Stimulated activated CD8-positive, alpha-beta memory T cell treated with anti-CD3 and anti-CD28 coated beads, Interleukin-12 subunit alpha, Interleukin-12 subunit beta, amount 100 ng/mL, for 4 hours (primary cell): ENCODE results near the gene COPRS.
A peak's percentile ranks its signal among the peaks of the same experiment; 100 is the strongest.

Source experiments
- DNase-seq: peaks from one replicate; pipeline ENCODE4 v3.0.0-alpha.2; 2020; ENCODE audit warnings: low read depth

Gene COPRS, protein sequence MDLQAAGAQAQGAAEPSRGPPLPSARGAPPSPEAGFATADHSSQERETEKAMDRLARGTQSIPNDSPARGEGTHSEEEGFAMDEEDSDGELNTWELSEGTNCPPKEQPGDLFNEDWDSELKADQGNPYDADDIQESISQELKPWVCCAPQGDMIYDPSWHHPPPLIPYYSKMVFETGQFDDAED

DNA sequence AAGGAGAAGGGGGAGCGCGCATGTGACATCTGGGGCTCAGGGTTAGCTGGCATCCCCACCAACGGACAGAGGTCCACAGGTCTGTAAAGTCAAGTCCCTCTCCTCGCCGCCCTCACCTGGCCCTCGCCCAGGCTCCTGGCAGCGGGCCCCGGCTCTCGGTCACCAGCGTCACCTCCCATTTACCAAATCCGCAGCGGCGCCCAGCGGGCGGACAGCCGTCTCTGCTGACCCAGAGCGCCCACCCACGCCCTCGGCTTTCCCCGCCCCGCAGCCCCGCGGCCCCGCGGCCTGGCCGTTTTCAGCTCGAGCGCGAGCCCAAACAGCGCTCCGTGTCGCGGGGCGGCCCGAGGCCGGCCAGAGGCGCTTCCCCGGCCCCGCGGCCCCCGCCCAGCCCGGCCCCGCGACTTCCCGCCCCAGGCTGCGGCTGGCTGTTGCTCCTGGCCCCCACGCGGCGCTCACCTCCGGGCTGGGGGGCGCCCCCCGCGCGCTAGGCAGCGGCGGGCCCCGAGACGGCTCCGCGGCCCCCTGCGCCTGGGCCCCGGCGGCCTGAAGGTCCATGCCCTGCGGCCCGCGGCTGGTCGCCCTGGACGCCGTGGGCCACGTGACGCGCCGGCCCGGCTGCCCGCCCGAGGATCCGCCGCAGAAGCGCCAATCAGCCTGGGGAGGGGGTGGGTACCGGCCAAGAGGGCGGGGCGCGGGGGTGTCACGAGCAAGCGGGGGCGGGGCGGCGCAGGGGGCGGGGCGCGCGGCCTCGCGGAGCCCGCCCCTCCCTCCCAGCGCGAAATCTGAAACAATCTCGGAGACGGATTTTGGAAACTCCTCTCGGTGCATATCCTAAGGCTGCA lies at the start of gene COPRS:
Gene COPRS (minus strand): TSS at position 603 of the 845 bp plus-strand sequence. CDS start 45 bp downstream, at position 558.
- DNase-seq = peak; percentile 72

DNA sequence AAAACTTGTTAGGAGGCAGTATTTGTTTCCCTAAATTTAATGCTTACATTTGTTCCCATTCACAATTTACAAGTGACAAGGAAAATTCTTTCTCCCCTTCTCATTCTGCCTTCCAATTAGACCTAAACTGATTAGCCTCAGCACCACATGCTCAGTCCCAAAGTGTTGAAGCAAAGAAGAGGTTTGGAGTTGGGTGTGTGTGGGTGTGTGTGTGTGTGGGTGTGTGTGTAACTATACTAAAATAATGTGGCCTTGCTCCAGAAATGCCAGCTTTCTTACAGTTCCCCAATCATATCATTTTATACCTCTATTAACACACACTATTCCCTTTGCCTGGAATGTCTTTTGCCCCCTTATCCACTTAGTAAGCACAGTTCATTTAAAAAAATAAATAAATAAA lies 49.3 kb upstream of the COPRS start:
- no peak for DNase-seq

DNA sequence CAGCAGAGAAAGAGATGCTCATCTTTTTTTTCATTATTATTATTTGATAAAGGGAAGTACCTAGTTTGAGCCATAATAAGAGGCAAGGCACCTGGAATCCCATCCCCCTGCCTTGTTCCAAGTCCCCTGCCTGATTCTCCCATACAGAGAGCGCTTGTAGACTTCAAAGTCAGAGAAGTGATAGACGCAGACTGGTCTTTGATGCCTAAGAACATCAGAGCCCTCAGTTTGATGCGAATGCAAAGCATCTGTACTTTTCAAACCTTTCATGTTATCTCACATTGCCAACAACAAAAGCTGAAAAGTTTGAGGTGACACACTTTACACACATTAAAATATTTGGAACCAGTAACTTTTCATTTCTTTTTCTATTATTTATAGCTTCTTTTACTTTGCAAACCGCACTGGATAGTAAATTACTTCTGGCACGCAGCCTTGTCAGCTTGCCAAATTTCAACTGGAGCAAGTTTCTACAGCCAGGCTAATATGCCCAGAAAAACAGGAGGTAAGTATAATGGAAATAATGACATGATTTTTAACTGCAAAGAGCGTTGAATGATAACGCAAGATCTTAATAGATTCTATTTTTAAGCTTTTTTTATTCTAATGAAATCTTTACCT lies 48.4 kb upstream of the COPRS start:
- no peak for DNase-seq

DNA sequence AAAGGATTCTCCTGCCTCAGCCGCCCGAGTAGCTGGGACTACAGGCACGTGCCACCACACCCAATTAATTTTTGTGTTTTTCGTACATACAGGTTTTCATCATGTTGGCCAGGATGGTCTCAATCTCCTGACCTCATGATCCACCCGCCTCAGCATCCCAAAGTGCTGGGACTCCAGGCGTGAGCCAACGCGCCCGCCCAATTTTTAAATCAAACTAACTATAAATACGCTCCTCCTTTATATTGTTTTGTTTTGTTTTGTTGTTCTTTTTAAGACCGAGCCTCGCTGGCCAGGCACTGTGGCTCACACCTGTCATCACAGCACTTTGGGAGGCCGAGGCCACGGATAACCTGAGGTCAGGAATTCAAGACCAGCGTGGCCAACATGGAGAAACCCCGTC lies 44.4 kb upstream of the COPRS start:
- DNase-seq = no peak

DNA sequence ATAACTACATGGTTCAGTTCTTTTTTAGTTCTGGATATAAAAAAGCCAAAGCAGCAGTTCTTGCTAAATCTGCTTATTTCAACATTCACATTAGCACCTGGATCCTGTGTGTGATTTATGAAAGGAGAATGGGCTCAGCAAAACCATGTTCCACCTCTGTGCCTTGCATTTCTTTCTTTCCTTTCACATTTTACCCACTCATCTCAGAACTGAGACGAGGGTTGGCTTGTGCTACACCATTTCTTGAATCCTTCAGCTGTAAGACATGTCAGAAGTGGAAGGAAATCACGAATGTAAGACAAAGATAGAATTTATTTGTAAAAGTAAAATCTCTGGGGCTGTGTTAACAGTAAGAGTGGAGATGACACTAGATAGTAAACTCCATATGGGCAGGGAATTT lies 43.6 kb upstream of the COPRS start:
- DNase-seq = no peak

DNA sequence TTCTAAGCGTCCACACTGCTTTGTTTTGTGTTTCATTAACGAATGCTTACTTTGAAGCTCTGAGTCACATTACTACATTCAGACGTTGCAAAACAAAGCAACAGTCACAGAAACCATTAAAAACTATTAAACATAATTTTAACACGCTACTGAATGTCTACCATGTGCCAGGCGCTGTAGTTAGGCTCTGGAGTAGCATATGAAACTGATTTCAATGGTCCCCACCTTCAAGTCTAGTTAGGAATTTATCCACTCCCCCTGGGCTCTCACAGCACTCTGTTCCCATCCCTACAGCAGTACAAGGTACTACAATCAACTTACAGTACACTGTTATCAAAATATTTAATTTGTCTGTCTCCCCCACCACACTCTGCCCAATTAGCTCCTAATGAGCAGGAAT lies 41.8 kb upstream of the COPRS start:
- no peak for DNase-seq

DNA sequence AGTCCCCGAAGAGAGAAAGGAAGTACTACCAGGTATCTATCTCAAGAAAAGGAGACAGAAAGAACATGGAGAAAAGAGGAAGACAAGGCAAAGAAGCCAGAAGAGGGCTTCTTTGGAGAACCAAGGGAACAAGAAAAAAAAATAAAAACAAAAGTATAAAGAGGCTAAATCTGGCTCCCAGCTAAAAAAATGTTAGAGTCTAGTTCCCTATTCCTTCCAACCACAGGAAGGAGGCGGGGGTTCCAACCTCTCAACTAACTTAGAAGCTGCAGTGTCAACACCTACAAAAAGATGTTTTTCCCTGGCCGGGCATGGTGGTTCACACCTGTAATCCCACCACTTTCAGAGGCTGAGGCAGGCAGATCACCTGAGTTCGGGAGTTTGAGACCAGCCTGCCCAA lies 29.1 kb upstream of the COPRS start:
- no peak for DNase-seq

DNA sequence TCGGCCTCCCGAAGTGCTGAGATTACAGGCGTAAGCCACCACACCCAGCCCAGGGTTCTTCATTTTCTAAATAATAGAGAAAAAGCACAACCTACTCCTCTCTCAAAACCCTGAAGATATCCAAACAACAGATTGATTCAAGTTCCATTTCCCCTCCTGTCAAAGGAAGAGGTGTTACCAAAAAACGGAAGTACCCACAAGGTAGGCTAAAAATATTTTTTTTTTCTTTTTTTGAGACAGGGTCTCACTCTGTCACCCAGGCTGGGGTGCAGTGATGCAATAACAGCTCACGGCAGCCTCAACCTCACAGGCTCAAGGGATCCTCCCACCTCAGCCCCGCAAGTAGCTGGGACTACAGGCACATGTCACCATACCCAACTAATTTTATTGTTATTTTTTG lies 23.5 kb upstream of the COPRS start:
- no peak for DNase-seq

DNA sequence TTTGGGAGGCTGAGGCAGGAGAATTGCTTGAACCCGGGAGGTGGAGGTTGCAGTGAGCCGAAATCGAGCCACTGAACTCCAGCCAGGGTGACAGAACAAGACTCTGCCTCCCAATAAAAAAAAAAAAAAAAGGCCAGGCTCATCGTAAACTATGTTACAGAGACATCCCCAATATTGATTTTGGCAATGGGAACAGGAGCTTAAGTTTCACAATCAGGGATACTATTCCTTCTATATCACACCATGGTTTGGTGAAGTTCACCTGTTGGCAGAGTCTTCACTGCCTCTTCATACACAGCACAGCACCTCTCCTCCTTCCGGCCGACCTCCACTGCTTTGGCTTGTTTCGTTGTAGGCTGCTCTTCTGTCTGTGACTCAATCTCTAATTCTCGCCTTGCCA lies 21.3 kb upstream of the COPRS start:
- no peak for DNase-seq

DNA sequence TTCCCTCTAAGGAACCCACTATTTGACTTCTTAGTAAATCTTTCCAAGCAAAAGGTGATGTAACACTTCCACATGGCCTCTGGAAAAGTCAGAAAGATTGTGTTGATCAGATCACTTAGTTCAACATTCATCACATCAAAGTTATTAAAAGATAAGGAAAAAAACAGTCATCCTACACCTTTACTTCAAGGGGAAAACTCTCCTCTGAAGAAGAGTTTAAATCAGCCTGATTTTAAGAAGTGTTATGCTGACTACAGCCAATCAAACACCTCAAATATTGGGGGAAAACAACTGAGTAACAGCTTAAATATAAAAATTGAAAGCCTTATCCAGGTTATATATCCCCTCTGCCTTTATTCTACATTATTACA lies 19.6 kb upstream of the COPRS start:
- no peak for DNase-seq

DNA sequence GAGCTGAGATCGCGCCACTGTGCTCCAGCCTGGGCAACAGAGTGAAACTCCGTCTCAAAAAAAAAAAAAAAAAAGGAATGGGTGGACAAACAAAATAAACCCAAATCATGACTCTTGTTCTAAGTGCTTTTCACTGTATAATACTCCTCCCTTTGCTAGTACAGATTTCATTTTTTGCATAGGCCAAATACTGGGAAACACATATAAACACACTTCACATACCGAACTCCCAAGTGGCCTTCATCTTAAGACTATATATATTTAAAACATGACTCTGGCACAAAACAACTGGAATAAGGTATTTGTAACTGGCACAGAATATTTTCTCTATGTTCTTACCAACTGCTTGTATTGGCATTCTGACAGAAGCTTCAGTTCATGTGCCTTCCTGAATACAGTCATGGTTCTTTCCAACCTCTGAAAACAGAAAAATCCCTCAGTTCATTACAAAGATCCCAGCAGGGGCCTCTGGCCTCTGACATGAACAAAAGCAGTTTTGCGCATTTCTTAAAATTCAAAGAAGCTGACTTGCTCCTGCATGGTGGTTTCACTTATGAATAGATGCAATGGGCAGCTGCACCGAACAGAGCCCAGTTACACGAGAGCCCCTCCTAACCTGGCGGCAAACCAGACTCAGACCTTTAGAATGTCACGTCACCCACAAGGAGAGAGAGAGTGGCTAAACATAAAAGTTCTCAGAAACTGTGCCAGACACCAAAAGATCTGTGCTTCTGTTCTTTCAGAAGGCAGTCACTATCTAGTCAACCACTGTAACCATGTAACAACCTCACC lies 19.1 kb upstream of the COPRS start:
- no peak for DNase-seq

DNA sequence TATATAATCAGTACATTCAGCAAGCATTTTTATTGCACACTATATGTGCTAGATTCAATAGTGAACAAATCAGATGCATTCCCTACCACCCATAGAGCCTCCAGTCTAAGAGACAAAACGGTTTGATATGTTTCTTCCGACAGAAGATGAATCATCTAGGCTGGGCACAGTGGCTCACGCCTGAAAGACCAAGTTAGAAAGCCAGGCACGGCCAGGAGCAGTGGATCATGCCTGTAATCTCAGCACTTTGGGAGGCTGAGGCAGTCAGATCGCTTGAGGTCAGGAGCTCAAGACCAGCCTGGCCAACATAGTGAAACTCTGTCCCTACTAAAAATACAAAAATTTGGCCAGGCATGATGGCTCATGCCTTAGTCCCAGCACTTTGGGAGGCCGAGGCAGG lies 18.3 kb upstream of the COPRS start:
- DNase-seq = no peak

DNA sequence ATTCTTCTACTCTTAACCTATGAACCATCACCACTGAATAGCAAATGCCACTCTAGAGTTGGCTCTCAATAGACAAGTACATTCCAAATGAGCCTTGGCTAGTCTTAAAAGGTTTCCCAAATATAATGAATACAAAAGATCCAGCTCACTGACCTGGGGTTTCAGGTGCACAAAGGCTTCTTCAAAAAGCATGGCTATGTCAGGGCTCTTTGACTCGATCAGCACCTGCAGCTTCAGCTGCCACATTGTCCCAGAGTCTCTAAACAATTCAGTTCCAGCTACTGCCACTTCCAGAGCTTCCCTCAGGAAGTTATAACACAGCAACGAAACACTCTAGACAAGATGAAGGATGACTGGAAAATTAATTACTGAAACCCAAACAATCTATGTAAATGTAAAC lies 16.0 kb upstream of the COPRS start:
- DNase-seq = no peak

DNA sequence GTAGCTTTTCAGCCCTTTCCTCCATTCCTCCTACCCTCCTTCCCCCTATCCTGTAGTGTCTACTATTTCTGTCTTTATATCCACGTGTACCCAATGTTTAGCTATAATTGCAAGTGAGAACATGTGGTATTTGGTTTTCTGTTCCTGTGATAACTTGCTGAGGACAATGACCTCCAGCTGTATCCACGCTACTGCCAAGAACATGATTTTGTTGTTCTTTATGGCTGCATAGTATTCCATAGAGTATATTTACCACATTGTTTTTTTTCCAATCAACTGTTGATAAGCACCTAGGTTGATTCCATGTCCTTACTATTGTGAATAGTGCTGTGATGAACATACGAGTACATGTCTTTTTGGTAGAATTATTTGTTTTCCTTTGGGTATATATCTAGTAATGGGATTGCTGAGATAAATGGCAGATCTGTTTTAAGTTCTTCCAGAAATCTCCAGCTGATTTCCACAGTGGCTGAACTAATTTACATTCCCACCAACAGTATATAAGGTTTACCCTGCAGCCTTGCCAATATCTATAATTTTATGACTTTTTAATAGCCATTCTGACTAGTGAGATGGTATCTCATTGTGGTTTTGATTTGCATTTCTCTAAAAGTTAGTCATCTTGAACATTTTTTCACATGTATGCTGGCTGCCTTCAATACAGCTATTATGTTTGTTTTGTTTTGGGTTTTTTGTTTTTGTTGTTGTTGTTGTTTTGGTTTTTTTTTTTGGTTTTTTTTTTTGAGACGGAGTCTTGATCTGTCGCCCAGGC lies 10.9 kb upstream of the COPRS start:
- DNase-seq = no peak

DNA sequence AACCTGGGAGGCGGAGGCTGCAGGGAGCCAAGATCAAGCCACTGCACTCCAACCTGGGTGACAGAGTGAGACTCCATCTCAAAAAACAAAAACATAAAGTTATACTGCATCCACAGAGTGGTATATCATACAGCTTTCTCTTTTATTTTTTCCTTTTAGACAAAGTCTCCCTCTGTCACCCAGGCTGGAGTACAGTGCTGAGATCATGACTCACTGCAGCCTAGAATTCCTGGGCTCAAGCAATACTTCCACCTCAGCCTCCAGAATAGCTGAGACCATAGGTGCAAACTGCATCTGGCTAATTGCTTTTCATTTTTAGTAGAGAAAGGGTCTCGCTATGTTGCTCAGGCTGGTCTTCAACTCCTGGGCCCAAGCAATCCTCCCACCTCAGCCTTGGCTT lies 10.0 kb upstream of the COPRS start:
- no peak for DNase-seq

DNA sequence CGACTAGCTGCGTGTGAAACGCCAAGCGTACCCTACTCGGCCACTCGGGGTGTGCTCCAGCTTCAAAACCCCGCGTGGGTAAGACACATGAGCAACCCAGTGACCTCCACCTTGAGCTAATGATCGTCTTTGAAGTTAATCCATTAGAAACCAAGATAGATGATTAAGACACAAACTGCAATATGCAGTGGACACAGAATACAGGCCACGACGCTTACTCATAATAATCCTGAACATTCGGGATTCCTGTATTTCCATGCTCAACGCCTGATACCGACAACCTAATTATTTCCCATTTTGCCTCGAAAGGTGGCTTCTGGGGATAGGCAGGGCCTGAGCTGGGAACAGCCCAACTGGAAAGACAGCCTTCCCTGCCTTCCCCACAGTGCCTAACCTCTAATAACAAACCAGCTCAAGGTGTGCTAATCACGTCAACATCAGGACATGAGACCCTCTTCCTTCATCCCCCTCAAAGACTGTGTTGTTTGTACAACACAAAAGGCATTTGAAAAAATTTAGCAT lies 504 bp upstream of the COPRS start:
- DNase-seq = no peak

DNA sequence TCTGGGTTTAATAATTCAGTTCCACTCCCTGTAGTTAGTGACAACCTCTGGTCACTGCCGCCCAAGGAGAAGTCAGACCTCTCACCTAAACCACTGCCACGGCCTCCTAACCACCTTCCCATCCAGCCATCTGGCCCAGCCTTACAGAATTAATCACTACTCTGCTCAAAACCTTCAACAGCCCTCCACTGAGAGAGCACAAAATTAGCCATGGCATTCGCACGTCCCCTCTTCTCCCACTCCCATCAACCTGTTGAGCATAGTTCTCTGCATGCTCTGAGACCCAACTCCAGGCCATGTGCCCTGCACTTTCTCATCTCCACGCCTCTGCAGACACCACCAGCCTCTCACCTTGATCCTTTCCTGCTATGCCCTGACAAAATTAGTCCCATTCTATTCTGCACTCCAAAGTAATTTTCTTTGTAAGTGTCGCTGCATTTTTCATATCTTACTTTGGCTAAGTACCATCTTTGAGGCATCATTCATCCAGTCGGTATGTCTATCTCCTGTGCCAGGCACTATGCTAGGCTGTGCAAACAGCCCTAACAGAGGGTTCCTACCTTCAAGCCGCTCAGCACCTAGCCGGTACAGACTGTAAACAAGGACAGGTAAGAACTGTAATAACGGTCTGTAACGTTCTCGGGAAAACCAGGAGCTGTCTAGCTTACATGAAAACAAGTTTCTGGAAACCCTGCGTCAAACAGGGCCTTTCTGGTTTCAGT lies 963 bp downstream of the COPRS start:
- no peak for DNase-seq

DNA sequence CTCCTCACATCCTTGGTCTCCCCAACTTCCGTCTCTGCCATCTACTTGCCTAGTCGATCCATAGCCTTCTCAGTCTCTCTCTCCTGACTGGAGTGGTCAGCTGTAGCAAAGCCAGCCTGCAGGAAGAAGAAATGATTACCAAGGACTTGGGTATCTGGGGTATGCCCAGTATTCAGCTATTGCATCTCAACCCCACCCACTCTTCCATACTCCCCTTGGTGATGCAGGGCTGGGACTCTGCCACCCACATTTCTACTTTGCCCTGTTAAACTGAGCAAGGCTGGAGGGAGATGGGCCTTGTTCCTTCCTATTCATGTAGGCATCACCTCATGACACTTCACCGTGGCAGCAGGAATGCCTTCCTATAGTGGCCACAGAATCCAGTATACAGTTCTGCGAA lies 2.3 kb downstream of the COPRS start:
- DNase-seq = no peak

DNA sequence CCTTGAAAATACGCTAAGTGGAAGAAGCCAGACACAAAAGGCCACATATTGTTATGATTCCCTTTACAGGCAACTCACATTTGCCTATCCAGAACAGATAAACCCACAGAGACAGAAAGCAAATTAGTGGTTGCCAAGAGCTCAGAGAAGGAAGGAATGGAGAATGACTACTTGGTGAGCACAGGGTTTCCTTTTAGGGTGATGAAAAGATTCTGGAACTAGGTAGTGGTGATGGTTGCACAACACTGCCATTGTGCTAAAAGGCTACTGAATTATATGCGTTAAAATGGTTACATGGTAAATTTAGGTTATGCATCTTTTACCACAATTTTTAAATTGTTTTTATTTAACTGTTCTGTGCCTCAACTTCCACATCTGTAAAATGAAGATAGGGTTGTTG lies 4.4 kb downstream of the COPRS start:
- no peak for DNase-seq

DNA sequence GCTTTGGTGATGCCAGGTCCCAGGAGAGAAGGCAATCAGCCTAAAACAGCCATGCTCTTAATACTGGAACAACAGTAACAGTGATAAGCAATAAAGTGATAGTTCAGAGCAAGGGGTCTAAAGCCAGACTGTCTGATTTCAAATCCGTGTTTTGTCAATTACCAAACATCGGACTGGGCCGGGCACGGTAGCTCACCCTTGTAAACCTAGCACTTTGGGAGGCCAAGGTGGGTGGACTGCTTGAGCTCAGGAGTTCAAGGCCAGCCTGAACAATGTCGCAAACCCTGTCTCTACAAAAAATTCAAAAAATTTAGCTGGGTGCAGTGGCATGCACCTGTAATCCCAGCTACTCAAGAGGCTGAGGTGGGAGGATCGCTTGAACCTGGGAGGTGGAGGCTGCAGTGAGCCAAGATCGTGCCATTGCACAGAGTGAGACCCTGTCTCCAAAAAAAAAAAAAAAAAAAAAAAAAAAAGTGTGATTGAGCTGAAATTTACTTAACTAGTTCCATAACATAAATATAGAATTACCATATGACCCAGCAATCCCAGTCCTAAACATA lies 5.1 kb downstream of the COPRS start:
- DNase-seq = no peak

DNA sequence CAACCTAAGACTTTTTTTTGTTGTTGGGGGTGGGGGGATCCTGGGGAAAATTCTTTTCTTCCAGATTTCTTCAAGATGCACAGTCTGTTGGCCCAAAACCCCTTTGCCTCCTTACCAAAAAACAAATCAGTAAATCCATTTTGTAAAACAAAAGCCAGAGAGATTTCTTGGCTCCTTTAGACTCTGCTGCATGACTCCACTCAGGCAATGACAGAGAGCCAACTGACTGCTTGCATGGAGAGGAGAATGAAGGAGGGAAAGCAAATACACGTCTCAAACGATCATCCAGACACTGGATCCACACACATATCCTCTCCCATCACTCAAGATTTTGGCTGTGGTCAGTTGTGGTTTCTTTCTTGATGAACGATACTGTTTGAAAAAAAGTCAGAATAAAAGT lies 13.8 kb downstream of the COPRS start:
- DNase-seq = no peak
